Peyer's patch (tissue), 4 donors: ENCODE data around the gene CAMSAP3.

Source experiments
- CTCF ChIP-seq, 6 experiments: fragments of 450-650 bp in 4 of 6; fragments of 200-600 bp in 2 of 6; sonication (generic) in 1 of 6; IDR thresholded peaks; one replicate each; pipeline ENCODE4 v1.5.1; 2017 to 2019; ENCODE audit warnings: antibody characterized with exemption in 6 of 6, mild to moderate bottlenecking in 3 of 6, moderate library complexity in 1 of 6
- POLR2A ChIP-seq, 2 donors: fragments of 450-650 bp; IDR thresholded peaks; one replicate each; pipeline ENCODE4 v1.5.1; 2017; ENCODE audit warnings: antibody characterized with exemption in 2 of 2, mild to moderate bottlenecking in 2 of 2, moderate library complexity in 2 of 2

- TF ChIP-seq CTCF (IDR thresholded peaks at IDR 0.05) = no peak
- TF ChIP-seq POLR2A (IDR thresholded peaks at IDR 0.05) = no peak
These were observed 48.5 kb upstream of the CAMSAP3 start for GRCh38 chr19:7547159-7547558.
